ENCODE results near the gene CCDC6. TPM values are rescaled to one million over a fixed set of nuclear protein-coding genes. Genes with fewer than 3 reads are reported as not detected.

The CCDC6 gene
- total and polyA plus RNA-seq, 3 donors from 2014 or later: 21.1 to 52.2 (median 41.7) TPM

GRCh38 chr10:59907918-59908807 is 1.8 kb upstream of the CCDC6 start:
- Histone ChIP-seq H3K4me1 (peaks cover 16% of the 10 kb centered on the region), H3K27me3 (no peaks in the 10 kb centered on the region), H3K27ac (peak overlapping the region; percentile 88), H3K4me3 (peak overlapping the region; percentile 66 to 88), H3K9me3 (no peaks in the 10 kb centered on the region), H3K36me3 (ENCODE audit: low read depth, missing control alignments) (no peaks in the 10 kb centered on the region)
- intact Hi-C loops (cut with DNase I; ENCODE audit: low total_unique reads): no loop called here
- TF ChIP-seq CTCF (IDR thresholded peaks at IDR 0.05): no peak
- TF ChIP-seq POLR2A (IDR thresholded peaks at IDR 0.05): no peak
- DNase-seq: peak; percentile 93
- 1 to 4% methylated on average over 9 of the region's 9 CpGs for WGBS, 2 donors

- Histone ChIP-seq H3K27ac (peak overlapping the region; percentile 88), H3K4me1 (peaks cover 16% of the 10 kb centered on the region), H3K27me3 (no peaks in the 10 kb centered on the region), H3K9me3 (no peaks in the 10 kb centered on the region), H3K4me3 (peak overlapping the region; percentile 66 to 88), H3K36me3 (ENCODE audit: low read depth, missing control alignments) (no peaks in the 10 kb centered on the region)
- no peak for DNase-seq
- intact Hi-C loops (cut with DNase I; ENCODE audit: low total_unique reads): no loop called here
- WGBS, 2 donors: 30 to 40% methylated on average over 2 of the region's 2 CpGs
- TF ChIP-seq CTCF (IDR thresholded peaks at IDR 0.05) (no peak), POLR2A (IDR thresholded peaks at IDR 0.05) (no peak)
Measured at GRCh38 chr10:59907537-59907917, 1.2 kb upstream of the CCDC6 start.

- no peak for DNase-seq
- no peak for TF ChIP-seq POLR2A (IDR thresholded peaks at IDR 0.05)
- no peak for TF ChIP-seq CTCF (IDR thresholded peaks at IDR 0.05)
- H3K27ac ChIP-seq: peak overlapping the region; percentile 73 to 88
- H3K4me3 ChIP-seq: peak overlapping the region; percentile 88
- intact Hi-C loops (cut with DNase I; ENCODE audit: low total_unique reads): no loop called here
- WGBS, 2 donors: 0 to 1% methylated on average over 2 to 45 of the region's 56 CpGs
- no peaks in the 10 kb centered on the region for H3K9me3 ChIP-seq
- H3K36me3 ChIP-seq (ENCODE audit: low read depth, missing control alignments): no peaks in the 10 kb centered on the region
- H3K27me3 ChIP-seq: no peaks in the 10 kb centered on the region
- H3K4me1 ChIP-seq: peaks cover 16% of the 10 kb centered on the region
Measured at GRCh38 chr10:59905731-59906416, 482 bp downstream of the CCDC6 start.

GRCh38 chr10:59905066-59905730 is 1.2 kb downstream of the CCDC6 start:
- 1% methylated on average over 16 to 23 of the region's 23 CpGs for WGBS, 2 donors
- peak; percentile 38 for DNase-seq
- Histone ChIP-seq H3K36me3 (ENCODE audit: low read depth, missing control alignments) (no peaks in the 10 kb centered on the region), H3K27me3 (no peaks in the 10 kb centered on the region), H3K4me3 (peak overlapping the region; percentile 88), H3K27ac (peak overlapping the region; percentile 56 to 73), H3K9me3 (no peaks in the 10 kb centered on the region), H3K4me1 (peaks cover 16% of the 10 kb centered on the region)
- TF ChIP-seq POLR2A (IDR thresholded peaks at IDR 0.05): no peak
- no peak for TF ChIP-seq CTCF (IDR thresholded peaks at IDR 0.05)
- intact Hi-C loops (cut with DNase I; ENCODE audit: low total_unique reads): no loop called here

Measured in testis (tissue), 3 donors.